Activated effector memory CD4-positive, alpha-beta T cell treated with anti-CD3 and anti-CD28 coated beads, Interleukin-2, amount 50 U/mL, for 16 hours (primary cell): Measurements from ENCODE around the gene POU5F1.
"Not testable (repeated sequence)": the region's sequence is repeated elsewhere in the genome, so short reads cannot be mapped to it uniquely, and the experiment has no call there.

Experiments used
- DNase-seq: peaks from one replicate; pipeline ENCODE4 v3.0.0-alpha.2; 2020

POU5F1 gene

DNA sequence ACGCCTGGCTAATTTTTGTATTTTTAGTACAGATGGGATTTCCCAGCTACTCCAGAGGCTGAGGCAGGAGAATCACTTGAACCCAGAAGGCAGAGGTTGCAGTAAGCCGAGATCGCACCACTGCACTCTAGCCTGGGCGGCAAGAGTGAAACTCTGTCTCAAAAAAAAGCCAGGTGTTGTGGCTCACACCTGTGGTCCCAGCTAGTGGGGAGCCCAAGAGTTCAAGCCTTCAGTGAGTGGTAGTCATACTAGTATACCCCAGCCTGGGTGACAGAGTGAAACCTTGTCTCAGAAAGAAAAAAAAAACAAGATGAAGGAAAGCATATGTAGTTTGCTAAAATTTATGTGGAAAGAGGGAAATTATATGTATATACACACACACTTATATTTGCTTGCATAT lies 20.0 kb upstream of the POU5F1 start:
- DNase-seq: no peak

DNA sequence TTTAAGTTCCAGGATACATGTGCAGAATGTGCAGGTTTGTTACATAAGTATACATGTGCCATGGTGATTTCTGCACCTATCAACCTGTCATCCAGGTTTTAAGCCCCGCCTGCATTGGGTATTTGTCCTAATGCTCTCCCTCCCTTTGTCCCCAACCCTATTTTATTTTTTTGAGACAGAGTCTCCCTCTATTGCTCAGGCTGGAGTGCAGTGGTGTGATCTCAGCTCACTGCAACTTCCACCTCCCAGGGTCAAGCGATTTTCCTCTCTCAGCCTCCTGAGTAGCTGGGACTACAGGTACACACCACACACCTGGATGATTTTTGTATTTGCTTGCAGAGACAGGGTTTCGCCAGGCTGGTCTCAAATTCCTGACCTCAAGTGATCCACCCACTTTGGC lies 18.7 kb upstream of the POU5F1 start:
- DNase-seq: peak; percentile 19

DNA sequence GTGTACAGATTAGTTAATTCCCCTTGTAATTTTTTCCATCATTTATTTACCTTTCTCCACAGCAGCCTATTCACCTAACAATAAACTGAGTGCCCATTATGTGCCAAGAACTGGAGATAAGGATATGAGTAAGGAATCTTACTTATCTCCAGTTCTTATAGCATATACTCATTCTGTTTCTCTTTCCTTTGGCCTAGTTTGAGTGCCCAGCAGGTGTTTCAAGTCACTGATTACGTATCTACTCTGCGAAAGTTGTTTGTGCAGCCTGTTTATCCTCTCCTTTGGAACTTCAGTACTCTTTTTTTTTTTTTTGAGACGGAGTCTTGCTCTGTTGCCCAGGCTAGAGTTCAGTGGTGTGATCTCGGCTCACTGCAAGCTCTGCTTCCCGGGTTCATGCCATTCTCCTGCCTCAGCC lies 17.3 kb upstream of the POU5F1 start:
- DNase-seq: no peak

DNA sequence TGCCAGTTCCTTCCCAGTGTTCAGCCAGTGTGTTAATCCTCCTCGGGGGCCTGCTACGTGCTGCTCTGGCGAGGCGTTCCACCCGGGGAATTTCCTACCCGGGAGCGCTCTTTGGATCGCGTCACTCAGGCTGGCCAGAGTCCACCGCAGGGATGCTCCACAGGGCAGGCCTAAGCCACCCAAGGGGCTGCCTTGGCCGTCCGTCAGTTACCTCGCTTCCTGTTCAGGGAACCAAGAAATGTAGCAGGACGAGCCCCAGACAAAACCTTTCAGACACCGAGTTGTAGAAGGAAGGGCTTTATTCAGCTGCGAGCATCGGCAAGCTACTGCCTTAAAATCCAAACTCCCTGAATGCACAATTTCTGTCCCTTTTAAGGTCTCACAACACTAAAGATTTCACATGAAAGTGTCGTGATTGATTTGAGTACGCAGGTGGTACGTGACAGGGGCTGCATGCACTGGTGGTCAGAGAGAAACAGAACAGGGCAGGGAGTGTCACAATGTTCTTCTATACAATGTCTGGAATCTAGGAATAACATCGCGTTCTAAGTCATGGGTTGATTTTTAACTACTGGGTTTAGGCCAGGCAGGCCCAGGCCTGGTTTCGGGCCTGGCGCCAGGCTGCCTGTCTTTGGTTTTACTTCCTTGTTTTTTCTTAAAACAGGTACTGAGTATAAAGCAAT lies 15.7 kb upstream of the POU5F1 start:
- peak; percentile 22 for DNase-seq

DNA sequence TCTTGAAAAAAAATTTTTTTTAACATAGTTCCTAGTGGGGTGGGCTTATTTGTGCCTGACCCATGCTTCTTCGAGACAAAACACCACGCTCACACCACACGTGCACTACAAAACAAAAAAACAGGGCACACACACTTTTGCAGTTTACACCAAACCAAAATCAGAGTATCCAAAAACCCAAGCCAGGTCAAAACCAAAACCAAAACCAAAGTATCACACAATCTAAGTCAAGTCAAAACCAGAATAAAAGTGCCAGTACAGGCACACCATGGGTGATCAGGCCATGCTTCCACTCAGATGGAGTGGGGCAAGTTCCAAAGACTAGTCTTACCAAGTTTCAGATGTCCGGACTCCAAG lies 15.2 kb upstream of the POU5F1 start:
- DNase-seq: peak; percentile 4

DNA sequence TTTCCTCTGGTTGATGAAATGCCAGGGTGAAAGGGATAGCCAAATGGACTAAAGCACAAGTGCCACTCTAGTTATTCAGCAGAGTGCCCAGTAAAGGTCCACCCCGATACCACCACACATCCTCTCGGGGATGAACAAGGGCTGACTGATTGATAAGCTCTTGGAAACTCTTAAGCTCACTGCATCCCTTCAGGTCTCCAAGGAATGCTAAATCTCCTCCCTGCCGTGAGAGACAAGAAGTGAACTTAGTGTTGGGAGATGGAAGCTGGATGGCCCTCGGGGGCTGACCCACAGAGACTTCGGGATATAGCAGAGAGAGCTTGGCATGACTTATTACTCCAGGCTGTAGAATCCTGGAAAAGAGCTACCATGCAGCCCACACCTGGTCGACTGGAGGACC lies 13.4 kb upstream of the POU5F1 start:
- not testable (repeated sequence) for DNase-seq

DNA sequence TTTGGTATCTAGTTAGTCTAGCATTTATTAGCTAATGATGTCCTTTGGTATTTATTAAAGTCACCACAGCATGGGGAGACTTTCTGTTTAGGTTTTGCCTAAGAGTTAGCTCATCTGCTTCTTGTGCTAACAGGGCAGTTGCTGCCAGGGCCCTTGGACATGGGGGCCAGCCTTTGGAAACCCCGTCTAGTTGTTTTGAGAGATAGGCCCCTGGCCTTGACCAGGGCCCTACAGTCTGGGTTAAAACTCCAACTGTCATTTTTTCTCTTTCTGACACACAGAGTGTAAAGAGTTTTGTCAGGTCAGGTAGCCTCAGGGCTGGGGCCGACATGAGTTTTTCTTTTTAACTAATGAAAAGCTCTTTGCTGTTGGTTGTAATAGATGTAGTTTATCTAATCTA lies 12.8 kb upstream of the POU5F1 start:
- not testable (repeated sequence) for DNase-seq

DNA sequence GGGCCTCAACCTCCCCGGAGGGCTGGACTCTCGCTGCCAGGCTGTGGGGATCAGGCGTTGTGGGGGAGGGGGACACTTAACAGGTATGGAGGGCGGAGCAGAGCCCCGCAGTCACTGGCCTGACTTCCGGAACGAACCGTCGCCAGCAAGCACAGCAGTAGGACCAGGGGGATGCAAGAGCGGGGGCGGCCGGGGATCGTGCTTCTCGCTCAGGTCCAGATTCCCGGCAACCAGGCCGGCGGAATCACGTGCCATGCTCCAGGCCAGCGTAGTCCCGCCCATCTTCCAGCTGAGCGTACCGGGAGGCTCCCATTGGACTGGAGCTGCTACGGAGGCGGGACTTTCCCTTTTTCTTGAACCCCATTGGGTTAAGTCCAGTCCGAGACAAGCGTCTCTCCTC lies 10.0 kb upstream of the POU5F1 start:
- peak; percentile 85 for DNase-seq

DNA sequence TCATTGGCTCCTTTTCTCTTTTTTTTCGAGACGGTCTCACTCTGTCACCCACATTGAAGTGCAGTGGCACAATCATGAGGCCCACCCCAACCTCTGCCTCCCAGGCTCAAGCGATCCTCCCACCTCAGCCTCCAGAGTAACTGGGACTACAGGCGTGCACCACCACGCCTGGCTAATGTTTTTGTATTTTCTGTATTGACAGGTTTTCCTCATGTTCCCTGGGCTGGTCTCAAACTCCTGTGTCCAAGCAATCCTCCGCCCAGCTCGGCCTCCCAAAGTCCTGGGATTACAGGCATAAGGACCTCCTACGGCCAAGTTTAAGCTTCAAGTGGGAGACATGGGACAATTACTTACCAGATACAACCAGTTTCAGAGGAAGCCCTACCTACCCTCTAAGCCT lies 9.4 kb upstream of the POU5F1 start:
- no peak for DNase-seq

DNA sequence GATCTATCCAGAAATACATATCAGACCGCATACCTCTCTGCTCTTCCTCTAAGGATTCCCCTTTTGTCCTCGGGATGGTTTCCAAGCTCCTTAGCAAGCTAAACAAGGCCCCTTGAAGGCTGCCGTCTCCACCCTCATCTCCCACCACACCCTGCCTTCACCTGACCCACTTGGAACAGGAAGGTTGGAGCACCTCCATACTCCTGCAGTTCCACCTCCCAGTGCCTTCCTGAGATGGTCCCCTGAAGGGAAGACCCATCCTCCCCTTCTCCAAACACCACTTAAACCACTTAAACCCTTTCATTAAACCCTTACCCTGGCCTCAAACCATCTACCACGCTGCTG lies 8.5 kb upstream of the POU5F1 start:
- no peak for DNase-seq

DNA sequence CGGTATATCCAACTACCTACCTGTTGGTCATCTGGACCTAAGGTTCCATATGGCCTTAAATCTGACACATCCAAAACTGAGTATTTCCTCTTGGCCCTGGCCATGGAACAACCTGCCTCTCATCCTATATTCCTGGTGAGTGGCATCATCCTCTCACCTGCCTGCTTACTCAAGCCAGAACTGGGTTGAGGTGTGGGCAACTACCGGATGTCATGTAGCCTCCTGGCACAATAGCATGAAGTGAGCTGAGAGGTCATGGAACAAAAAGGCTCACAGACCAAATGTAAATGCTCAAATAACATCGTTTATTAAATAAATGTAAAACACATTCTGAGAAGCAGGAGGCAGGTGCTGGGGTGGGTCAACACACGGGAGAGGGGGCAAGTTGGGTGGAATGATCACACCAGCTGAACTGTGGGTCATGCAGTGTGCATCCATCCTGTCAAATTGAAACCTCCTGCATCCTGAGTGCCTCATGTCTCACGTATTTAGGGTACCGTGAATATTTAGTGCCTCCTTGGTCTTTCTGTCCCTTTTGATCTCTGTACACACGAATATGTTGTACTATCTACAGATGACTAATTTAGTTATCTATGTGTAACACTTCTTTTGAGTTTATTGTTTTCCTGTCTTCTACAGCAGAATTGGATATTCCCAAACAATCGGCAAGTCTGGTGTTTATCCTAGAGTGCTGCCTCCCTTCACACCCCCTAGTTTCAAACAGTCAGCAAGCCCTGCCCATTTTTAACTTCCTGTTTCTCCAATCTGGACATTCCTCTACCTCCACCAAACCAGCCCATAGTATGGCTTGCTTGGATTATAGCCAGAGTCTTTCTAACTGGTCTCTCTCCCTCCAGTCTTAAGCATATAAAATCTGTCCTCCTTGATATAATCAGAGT lies 7.9 kb upstream of the POU5F1 start:
- DNase-seq: no peak

DNA sequence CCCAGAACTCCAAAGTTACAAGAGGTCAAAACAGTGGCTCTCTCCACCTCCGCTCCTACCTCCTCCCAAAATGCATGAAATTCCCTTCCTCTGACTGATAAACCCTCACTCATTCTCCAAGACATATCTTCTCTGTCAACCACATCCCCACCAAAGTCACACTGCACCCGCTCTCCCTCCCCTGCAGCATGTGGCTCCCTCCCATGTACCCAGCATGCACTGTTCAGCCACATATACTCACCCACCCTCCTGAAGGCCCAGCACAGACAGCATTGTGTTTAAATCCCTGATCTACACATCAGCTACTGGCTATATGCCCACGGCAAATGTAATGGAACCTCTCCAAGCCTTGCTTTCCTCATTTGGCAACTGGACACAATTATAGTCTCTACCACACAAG lies 5.5 kb upstream of the POU5F1 start:
- no peak for DNase-seq

DNA sequence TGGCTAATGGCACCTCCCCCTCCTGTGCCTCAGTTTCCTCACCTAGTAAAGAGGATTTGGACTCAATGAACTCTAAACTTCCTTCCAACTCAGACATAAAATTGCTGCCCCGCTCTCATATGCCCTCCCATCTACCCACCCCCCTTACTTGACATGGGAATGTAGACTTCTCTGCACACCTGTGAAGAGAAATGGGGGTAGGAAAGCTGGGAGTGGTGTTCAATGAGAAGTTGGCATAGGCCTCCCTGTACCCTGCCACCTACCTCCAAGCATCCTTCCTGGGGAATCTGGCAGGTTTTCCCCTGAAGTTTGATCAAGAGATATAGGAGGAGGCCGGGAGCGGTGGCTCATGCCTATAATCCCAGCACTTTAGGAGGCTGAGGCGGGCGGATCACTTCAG lies 3.9 kb upstream of the POU5F1 start:
- DNase-seq: no peak

DNA sequence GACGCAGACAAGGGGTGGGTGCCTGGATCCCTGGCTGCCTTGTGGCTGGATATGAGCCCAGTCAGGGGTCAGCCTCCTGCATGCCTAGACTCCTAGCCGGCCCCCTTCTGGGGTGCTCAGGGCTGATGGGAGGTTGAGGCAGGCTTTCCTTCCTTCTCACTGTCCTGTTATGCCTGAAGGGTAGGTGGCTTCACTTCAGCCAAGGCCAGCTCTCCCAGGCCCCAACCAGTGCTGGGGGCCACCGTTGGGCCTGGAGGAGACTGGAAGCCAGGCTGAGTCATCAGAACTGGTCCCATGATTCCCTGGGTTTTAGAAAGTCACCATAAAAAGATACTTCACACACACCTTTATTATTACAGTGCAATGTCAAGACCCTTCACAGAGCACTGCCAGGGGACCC lies 2.9 kb upstream of the POU5F1 start:
- no peak for DNase-seq

DNA sequence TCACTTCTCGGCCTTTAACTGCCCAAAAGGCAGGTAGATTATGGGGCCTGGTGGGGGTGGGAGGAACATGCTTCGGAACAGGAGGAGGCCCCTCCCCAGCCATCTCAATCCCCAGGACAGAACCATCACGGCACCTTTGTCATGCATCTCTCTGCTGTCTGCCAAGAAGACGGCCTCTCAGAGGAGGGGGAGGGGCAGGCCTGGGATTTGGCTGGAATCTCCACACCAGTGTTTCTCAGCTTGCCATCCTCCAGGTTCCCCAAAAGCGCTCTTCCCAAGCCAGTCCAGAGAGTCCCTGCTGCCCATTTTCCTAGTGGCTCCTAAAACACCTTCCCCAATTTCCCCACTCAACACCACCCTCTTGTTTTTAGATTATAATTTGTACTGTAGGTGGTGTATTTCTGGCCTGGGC lies 2.5 kb upstream of the POU5F1 start:
- DNase-seq: no peak

DNA sequence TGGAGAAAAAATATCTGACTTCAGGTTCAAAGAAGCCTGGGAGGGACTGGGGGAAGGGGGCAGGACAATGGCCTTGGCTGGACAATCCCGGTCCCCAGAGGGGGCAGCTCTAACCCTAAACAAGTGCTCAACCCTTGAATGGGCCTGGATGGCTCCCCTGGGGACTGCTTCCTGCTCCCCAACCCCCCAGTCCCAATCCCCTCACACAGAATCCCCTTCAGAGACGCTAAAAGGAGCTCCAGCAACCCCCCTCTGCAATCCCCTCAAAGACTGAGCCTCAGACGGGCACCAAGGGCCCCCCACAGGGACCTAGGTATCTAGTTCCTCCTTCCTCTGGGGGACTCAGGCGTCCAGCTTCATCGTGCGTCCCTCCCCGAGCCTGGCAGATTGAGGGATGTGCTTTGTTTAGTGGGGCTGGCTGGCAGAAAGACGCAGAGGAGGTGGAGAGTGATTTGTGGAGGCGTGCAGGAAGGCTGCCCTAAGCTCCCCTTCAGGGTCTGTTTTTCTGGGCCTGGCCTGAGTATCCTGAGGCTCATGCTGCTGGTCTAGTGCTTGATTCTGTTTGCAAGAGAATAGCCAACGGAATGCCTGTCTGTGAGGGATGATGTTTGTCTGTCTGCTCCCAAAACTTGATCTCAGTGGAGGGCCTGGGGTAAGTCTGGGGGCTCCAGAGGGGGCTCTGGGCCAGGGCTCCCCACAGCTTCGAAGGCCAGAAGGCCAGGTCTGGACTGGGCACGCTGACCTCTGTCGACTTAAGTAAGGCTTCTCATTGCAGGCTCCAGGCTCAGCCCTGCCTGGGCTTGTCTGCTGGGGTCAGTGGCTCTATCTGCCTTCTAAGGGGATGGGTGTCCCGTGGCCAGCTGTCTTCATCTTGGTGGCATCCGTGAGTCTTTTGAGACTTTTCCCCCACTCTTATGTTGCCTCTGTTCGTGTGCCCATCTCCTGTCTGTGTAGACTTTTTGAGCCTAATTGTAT lies 1.7 kb upstream of the POU5F1 start:
- no peak for DNase-seq

DNA sequence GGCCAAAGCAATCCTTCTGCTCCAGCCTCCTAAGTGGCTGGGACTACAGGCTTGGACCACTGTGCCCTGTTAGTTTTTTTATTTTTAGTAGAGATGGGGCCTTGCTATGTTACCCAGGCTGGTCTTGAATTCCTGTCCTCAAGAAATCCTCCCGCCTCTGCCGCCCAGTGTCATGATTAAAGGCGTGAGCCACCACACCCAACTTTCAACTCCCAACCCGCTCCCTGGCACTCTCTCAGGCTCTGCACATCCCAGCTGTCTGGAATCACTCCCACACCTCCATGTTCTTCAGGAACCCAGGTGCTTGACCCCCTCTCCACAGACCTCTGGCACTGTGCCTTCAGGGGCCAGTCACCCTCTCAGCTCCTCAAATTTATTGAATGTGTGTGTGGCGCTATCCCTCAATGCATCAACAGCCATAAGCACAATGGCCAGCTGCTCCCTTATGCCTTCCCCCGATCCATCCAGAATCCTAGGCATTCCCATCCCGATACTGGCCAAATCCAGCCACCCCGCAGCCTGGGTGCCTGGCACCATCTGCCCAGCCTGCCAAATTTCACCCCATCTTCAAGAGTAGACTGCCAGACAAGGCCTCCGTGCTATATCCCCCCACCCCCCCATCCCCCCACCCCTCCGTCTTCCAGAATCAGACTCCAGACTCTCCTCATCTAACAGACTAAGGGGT lies 647 bp upstream of the POU5F1 start:
- no peak for DNase-seq

DNA sequence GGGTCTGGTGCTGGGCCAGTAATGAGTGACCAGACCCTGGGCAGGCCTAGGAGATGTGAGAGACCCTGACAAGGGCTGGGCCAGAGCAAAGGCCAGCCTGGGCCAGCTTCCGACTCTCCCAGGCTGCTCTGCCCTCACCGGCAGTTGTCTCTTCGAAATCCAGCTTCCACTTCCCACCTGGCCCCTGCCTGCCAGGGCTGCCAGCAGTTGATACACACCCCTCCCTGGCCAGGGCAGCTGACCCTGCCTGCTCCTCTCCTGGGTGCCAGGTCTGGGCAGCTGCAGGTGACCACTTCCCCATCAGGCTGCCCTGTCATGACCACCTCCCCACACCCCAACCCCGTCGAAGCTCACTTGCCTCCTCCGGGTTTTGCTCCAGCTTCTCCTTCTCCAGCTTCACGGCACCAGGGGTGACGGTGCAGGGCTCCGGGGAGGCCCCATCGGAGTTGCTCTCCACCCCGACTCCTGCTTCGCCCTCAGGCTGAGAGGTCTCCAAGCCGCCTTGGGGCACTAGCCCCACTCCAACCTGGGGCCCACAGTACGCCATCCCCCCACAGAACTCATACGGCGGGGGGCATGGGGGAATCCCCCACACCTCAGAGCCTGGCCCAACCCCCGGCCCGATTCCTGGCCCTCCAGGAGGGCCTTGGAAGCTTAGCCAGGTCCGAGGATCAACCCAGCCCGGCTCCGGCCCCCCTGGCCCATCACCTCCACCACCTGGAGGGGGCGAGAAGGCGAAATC lies 453 bp downstream of the POU5F1 start:
- not testable (repeated sequence) for DNase-seq

DNA sequence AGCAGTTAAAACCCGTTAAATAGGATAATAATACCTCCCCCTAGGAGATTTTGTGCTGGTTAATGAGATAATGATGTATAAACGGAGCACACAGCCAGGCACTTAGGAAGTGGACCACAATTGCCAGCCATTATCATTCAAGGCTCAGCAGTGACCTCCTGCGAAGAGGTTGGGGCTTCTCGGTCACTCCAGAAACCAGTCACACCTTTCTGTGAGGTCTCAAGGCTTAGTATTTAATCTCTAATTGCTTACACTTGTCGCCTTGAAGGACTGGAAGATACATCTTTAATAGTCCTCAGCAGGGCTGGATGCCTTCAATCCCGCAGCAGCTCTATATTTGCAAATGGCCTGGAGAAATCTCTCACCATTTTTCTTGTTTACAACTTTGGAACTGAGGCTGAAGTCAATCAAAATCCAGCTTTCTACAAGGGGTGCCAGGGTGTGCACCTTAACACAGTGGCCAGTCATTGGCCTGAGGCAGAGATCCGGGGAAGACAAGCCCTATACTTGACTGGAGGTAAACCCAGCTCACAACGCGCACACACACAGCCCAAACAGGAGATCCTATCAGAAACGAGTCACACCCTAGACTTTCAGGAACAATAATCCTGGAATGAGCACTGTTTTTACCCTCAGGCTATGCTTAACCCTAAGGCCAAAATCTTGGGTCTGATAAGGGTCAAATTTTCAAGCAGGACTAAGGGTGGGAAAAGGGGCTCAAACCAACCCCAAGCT lies 1.2 kb downstream of the POU5F1 start:
- no peak for DNase-seq

DNA sequence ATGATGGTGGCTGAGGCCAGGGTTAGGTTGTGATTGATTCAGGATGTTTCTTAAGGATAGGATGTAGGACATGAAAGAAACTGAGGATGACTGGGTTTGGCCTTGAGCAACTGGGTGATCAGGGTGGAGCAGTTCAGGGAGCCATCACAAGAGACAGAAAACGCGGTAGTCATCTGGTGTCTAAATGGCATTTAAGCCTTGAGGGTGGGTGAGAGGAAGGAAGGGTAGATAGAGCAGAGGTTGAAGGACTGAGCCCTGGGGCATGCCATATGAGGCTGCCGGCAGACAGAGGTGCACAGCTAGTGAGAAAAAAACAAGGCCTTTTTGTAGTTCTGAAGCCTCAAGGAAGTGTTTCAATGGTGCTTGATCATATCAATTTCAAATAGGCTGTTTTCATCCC lies 1.9 kb downstream of the POU5F1 start:
- no peak for DNase-seq

DNA sequence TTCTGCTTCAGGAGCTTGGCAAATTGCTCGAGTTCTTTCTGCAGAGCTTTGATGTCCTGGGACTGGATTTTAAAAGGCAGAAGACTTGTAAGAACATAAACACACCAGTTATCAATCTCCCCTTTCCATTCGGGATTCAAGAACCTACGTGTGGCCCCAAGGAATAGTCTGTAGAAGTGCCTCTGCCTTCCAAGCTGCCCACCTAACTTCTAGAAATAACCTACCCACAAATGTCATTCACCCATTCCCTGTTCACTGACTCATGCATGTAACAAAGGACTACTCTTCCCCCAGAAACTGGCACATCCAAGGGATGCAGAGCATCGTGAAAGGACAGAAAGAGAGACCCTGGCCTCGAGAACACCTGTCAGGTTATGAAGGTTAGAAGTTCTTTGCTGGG lies 4.5 kb downstream of the POU5F1 start:
- no peak for DNase-seq
